Metanephros (tissue), 2 donors: ENCODE data around the gene CCDC180. TPM values are rescaled to one million over a fixed set of nuclear protein-coding genes. Genes with fewer than 3 reads are reported as not detected.

ENCODE experiments used
- small RNA-seq: library from RNA; depleted of rRNA; stranded (forward); fragments of <200 nt; gene quantifications from one replicate; pipeline ENCODE3, GENCODE V24; 2014; ENCODE audit warnings: low replicate concordance
- total RNA-seq: library from RNA; depleted of rRNA; stranded (reverse); fragments of >200 nt; gene quantifications from one replicate; pipeline ENCODE4 v1.2.3, GENCODE V29; 2014

The CCDC180 gene
- 24.8 TPM for total RNA-seq

GRCh38 chr9:97307500-97308163, at the start of gene CCDC180:
TSS of gene CCDC180 (plus strand) at chr9:97307659. CDS start at chr9:97308064, 405 bp downstream.

Small RNAs within 50 kb of the gene (small RNA-seq; reads per million reads assigned to genes)
- not detected for gene AL512590.2
- 0.07 reads per million for gene CCDC180

Other genes with a start within 250 kb of the CCDC180 start
- 5.7 TPM for gene TDRD7, start 104.4 kb downstream of the CCDC180 start, total RNA-seq
- 17.2 TPM for gene TMOD1, start 194.0 kb downstream of the CCDC180 start, total RNA-seq